CD4-positive, alpha-beta T cell treated with Interleukin-15 for 4 hours (primary cell): ENCODE data around the gene HINT1.
"Not testable (repeated sequence)": the region's sequence is repeated elsewhere in the genome, so short reads cannot be mapped to it uniquely, and the experiment has no call there.

Experiments used
- DNase-seq: peaks from one replicate; pipeline ENCODE4 v3.0.0-alpha.2; 2020; ENCODE audit warnings: low spot score

Gene HINT1

DNA sequence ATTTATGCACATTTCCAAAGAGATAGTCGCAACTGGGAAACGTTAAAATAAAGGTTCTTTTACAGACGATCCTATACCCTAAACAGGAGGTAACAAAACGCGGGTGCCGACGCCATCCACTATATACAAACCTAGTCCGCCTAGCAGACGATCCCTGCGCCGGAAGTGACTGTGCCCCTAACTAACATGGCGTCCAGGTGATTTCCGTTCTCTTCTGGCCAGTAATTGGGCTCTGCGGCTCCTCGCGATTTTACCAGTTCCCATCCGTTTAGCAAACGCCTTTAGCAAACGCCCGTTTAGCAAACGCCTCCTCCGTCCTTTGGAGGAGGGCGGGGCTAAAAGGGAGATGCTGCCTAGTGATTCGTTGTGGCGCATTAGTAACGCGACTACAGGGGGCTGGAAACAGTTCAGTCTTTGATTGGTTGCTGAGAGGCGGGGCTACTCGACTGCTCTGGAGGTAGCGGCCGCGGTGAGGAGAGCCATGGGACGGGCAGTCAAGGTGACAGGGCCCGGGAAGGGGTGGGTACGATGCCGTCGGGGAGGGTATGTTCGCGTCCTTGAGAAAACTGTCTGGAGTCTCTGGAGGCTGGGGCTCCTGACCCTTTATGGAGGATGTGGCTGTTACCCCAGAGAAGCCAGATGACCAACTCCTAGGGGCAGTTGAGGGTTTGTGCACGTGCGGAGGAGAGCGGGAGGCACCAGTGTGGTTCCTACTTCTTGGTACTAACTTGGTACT lies 5.7 kb upstream of the HINT1 start, which contains the start of gene LYRM7:
TSS of gene LYRM7 (plus strand) at position 405 of the 736 bp plus-strand sequence. CDS start at position 482, 77 bp downstream.
- peak; percentile 98 for DNase-seq

GRCh38 chr5:131169810-131170539 lies 4.9 kb upstream of the HINT1 start:
- no peak for DNase-seq

- DNase-seq: no peak
These were observed 2.6 kb upstream of the HINT1 start for GRCh38 chr5:131167615-131168014.

DNA sequence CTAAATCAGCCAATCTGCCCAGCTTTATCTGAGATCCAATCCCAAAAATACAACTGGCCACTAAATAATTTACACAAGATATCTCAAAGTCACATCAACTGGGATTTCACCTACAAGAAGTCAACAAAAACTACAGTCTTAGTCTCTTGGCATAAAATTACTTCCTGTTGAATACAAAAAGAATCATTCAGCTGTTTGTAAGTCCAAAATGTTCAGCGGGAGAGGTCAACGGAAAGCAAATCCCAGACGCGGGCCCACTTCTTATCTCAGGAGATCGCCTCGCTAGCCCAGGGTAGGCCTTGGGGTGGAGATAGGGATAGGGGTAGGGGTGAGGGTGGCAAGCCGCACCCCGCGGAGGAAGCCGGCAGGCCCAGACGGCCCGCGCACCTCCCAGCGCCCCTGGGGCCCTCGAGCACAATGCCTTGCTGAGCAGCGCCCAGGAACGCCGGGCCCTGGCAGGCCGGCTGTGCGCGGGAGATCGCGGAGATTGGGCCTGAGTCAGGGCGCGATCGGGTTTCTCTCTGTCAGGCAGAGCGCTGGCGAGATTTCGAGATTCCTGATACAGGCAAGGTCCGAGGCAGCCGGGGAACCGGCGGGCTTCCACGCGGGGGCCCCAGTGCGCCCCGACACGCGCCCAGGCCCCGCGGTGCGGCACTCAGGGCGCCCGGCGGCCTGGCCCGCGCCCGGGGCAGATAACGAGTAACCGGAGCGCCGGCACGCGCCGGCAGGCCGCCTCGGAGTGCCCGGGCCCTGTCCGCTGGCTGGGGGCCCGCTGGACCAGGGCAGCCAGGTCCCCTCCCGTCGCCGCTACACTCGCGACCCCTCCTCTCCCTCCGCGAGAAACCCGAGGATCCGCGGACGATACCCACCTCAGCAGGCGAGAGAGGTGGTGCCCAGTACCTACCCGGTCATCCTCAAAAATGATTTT lies 601 bp downstream of the HINT1 start:
- peak; percentile 74 for DNase-seq

- DNase-seq: no peak
These were observed 1.6 kb downstream of the HINT1 start for GRCh38 chr5:131163276-131164119.

GRCh38 chr5:131160134-131160533 lies 4.9 kb downstream of the HINT1 start:
- DNase-seq: no peak

DNA sequence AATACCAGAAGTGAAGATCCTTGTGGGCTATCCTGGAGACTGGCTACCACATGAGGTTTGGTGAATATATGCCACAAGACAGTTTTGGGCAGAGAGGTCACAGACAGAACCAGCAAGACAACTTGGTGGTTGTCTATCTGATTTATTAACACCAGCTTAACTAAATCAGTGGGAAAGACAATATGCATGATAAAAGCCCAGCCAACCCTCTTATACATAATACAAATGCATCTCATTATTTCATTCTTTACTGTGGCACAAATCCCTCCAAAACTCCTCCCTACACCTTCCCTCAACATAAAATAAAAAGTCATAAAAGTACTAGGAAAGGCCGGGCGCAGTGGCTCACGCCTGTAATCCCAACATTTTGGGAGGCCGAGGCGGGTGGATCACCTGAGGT lies 8.1 kb downstream of the HINT1 start:
- no peak for DNase-seq

- no peak for DNase-seq
These were observed 8.7 kb downstream of the HINT1 start for GRCh38 chr5:131156385-131156784.

GRCh38 chr5:131151216-131151615 lies 13.8 kb downstream of the HINT1 start:
- DNase-seq: no peak

DNA sequence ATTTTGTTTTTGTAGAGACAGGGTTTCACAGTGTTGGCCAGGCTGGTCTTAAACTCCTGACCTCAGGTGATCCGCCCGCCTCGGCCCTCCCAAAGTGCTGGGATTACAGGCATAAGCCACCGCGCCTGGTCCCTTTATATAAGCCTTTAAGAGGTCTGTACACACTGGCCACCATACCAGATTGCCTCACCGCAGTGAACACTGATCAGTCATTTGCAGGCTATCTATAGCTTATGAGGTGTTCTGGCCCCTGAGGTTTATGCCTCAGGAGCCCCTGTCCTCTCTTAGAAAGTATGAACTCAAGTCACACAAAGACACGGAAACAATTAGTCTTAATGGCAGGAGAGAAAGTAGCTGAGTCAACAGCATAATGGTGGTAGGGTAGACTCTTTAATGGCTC lies 14.6 kb downstream of the HINT1 start:
- no peak for DNase-seq

- DNase-seq: no peak
These were observed 16.2 kb downstream of the HINT1 start for GRCh38 chr5:131148835-131149234.

DNA sequence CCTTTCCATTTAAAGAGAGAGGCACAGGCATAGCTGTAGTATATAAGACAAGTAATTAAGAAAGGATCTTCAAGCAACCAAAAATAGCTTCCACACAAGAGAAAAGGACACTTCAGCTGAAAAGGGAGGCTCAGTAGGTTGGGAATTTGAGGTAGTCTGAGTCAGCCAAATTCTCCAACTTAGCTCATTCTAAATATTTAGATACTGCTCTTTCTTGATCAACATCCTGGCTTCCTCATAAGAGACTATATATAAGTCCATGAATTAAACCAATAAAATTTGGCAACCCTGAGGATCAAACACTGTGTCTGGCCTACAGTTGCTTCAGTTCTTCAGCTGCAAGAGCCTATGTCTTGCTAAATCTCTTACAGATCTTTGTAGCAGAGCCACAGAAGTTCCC lies 17.8 kb downstream of the HINT1 start:
- no peak for DNase-seq

- DNase-seq: no peak
These were observed 22.0 kb downstream of the HINT1 start for GRCh38 chr5:131142970-131143617.

- DNase-seq: no peak
These were observed 25.7 kb downstream of the HINT1 start for GRCh38 chr5:131139321-131139720.

GRCh38 chr5:131138406-131138805 lies 26.6 kb downstream of the HINT1 start:
- not testable (repeated sequence) for DNase-seq

DNA sequence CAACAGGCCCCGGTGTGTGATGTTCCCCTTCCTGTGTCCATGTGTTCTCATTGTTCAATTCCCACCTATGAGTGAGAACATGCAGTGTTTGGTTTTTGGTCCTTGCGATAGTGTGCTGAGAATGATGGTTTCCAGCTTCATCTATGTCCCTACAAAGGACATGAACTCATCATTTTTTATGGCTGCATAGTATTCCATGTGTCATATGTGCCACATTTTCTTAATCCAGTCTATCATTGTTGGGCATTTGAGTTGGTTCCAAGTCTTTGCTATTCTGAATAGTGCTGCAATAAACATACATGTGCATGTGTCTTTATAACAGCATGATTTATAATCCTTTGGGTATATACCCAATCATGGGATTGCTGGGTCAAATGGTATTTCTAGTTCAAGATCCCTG lies 32.0 kb downstream of the HINT1 start:
- DNase-seq: not testable (repeated sequence)

DNA sequence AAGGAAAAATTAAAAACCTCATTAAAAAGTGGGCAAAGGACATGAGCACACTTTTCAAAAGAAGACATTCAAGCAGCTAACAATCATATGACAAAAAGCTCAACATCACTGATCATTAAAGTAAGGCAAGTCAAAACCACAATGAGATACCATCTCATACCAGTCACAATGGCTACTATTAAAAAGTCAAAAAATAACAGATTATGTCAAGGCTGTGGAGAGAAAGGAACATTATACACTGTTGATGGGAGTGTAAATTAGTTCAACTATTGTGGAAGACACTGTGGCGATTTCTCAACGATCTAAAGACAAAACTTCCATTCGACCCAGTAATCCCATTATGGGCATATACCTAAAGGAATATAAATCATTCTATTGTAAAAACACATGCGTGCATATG lies 35.8 kb downstream of the HINT1 start:
- no peak for DNase-seq

DNA sequence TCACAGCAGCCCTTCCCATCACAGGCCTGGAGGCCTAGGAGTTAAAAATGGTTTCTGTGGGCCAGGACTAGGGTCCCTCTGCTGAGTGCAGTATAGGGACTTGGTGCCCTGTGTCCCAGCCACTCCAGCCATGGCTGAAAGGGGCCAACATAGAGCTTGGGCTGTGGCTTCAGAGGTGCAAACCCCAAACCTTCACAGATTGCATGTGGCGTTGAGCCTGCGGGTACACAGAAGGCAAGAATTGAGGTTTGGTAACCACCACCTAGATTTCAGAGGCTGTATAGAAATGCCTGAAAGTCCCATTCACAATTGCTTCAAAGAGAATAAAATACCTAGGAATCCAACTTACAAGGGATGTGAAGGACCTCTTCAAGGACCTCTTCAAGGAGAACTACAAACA lies 37.8 kb downstream of the HINT1 start:
- not testable (repeated sequence) for DNase-seq

DNA sequence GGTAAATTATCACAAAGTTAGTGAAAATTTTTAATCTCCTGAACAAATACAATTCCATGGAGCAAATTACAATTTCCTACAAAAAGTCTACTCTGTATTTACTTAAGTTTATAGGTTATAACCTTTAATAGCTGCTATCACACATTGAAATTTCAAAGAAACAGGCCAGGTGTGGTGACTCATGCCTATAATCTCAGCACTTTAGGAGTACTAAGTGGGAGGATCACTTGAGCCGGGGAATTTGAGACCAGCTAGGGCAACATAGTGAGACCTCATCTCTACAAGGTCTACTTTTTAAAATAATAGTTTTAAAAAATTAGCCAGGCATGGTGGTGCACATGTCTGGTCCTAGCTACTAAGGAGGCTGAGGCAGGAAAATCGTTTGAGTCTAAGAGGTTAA lies 50.3 kb downstream of the HINT1 start:
- no peak for DNase-seq

DNA sequence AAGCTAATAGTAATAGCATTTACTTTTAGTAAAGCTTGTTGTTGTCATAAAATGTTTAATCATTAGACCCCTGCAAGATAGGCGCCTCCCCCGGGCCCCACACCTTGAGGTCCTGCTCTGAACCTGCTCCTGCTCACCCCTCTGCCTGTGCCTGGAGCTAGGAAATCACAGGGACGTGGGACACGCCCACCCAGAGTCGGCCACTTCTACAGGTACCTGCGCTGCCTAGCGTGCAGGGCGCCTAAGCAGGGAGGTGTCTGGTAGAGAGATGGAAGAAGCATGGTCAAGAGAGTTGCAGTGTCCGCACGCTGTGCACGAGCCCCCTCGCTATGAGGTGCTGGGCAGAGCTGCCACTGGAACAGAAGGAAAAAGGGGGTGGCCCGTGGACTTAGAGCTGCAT lies 52.6 kb downstream of the HINT1 start:
- DNase-seq: no peak

DNA sequence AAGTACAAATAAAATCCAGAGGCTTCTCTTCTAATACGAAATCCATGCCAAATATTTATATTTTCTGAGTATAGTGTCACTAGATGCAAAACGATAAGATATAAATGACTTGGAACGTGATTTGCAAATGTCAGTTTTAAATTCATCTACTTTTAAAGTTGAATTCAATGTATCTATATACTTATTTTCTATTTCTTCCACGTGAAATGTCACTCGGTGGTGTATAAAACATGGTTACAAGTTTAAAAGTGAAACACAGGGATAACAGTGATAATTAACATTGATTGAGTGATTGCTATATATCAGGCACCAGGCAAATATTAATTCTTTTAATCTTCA lies 54.8 kb downstream of the HINT1 start:
- DNase-seq: no peak
